Measurements from ENCODE around the gene SAFB2. TPM values are rescaled to one million over a fixed set of nuclear protein-coding genes. Genes with fewer than 3 reads are reported as not detected.

Gene SAFB2
- total RNA-seq, 1 donor from 2014 or later = 40.5 TPM

DNA sequence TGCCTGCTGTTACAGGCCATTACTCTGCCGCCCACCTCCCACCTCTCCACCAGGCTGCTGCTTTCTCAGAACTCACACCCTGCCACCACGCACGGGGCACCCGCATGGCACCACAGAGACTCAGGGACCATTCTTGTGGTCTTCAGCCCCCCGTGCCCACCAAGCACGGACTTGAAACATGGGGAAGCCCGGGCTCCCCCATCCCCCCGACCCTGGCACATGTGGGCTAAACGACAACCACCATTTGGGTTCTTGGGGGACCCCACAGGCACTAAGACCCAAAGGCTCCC, 31.8 kb downstream of the SAFB2 start:
- no peaks in the 10 kb centered on the region for H3K9me3 ChIP-seq (replicated peaks)
- no peaks in the 10 kb centered on the region for H3K27me3 ChIP-seq (ENCODE audit: low read depth)
- intact Hi-C loops (cut with micrococcal nuclease) = no loop called here
- TF ChIP-seq CTCF (IDR thresholded peaks at IDR 0.05; ENCODE audit: borderline replicate concordance) = no peak
- DNase-seq = no peak
- no peak overlapping the region for H3K27ac ChIP-seq (replicated peaks)
- peaks cover 10% of the 10 kb centered on the region for H3K4me1 ChIP-seq
- no peak overlapping the region for H3K4me3 ChIP-seq
- H3K36me3 ChIP-seq = peaks cover 98% of the 10 kb centered on the region

- Histone ChIP-seq H3K27ac (replicated peaks) (no peak overlapping the region), H3K9me3 (replicated peaks) (no peaks in the 10 kb centered on the region), H3K36me3 (peaks cover 93% of the 10 kb centered on the region), H3K4me3 (no peak overlapping the region), H3K27me3 (ENCODE audit: low read depth) (no peaks in the 10 kb centered on the region), H3K4me1 (peaks cover 15% of the 10 kb centered on the region)
- intact Hi-C loops (cut with micrococcal nuclease) = no loop called here
- TF ChIP-seq CTCF (IDR thresholded peaks at IDR 0.05; ENCODE audit: borderline replicate concordance) = no peak
- no peak for DNase-seq
Measured at GRCh38 chr19:5590151-5590864, 32.3 kb downstream of the SAFB2 start.

- no peak overlapping the region for H3K27ac ChIP-seq (replicated peaks)
- intact Hi-C loops (cut with micrococcal nuclease) = no loop called here
- peaks cover 17% of the 10 kb centered on the region for H3K4me1 ChIP-seq
- TF ChIP-seq CTCF (IDR thresholded peaks at IDR 0.05; ENCODE audit: borderline replicate concordance) = no peak
- no peaks in the 10 kb centered on the region for H3K9me3 ChIP-seq (replicated peaks)
- H3K4me3 ChIP-seq = no peak overlapping the region
- no peak for DNase-seq
- peaks cover 81% of the 10 kb centered on the region for H3K36me3 ChIP-seq
- no peaks in the 10 kb centered on the region for H3K27me3 ChIP-seq (ENCODE audit: low read depth)
Measured at GRCh38 chr19:5588906-5589676, 33.5 kb downstream of the SAFB2 start.

- peaks cover 74% of the 10 kb centered on the region for H3K36me3 ChIP-seq
- DNase-seq = no peak
Measured at GRCh38 chr19:5588441-5588840, 34.1 kb downstream of the SAFB2 start.

GRCh38 chr19:5587661-5588060, 34.9 kb downstream of the SAFB2 start:
- H3K27me3 ChIP-seq (ENCODE audit: low read depth) = no peaks in the 10 kb centered on the region
- no peak for TF ChIP-seq CTCF (IDR thresholded peaks at IDR 0.05; ENCODE audit: borderline replicate concordance)
- no peak overlapping the region for H3K4me3 ChIP-seq
- intact Hi-C loops (cut with micrococcal nuclease) = no loop called here
- H3K9me3 ChIP-seq (replicated peaks) = no peaks in the 10 kb centered on the region
- DNase-seq = no peak
- peaks cover 69% of the 10 kb centered on the region for H3K36me3 ChIP-seq
- H3K4me1 ChIP-seq = peaks cover 17% of the 10 kb centered on the region
- H3K27ac ChIP-seq (replicated peaks) = no peak overlapping the region

More at GRCh38 chr19:5588441-5588840, 34.1 kb downstream of the SAFB2 start:
- no peaks in the 10 kb centered on the region for H3K27me3 ChIP-seq (ENCODE audit: low read depth)
- H3K27ac ChIP-seq (replicated peaks) = no peak overlapping the region
- intact Hi-C loops (cut with micrococcal nuclease) = no loop called here
- H3K9me3 ChIP-seq (replicated peaks) = no peaks in the 10 kb centered on the region
- no peak overlapping the region for H3K4me3 ChIP-seq
- TF ChIP-seq CTCF (IDR thresholded peaks at IDR 0.05; ENCODE audit: borderline replicate concordance) = no peak
- peaks cover 17% of the 10 kb centered on the region for H3K4me1 ChIP-seq

All from left ventricle myocardium inferior (tissue), 1 donor.